Mesothelial cell of epicardium (in vitro differentiated cells): ENCODE measurements around the gene ULK4. TPM values are rescaled to one million over a fixed set of nuclear protein-coding genes. Genes with fewer than 3 reads are reported as not detected.
"Not testable (repeated sequence)": the region's sequence is repeated elsewhere in the genome, so short reads cannot be mapped to it uniquely, and the experiment has no call there.

Experiments used
- DNase-seq, 2 experiments: peaks; one replicate each; pipeline ENCODE4 v3.0.0; 2021; ENCODE audit warnings: low spot score in 2 of 2; ENCODE audit not compliant: unreplicated experiment in 2 of 2
- H3K27ac Mint-ChIP-seq: 2 replicates; pipeline ENCODE4 v1.8.0; 2021; ENCODE audit warnings: mixed read lengths
- H3K27me3 Mint-ChIP-seq: 2 replicates; pipeline ENCODE4 v1.8.0; 2021; ENCODE audit warnings: low read depth, mixed read lengths
- H3K36me3 Mint-ChIP-seq: 2 replicates; pipeline ENCODE4 v1.8.0; 2021; ENCODE audit warnings: mixed read lengths
- H3K4me1 Mint-ChIP-seq: 2 replicates; pipeline ENCODE4 v1.8.0; 2021; ENCODE audit warnings: mixed read lengths
- H3K4me3 Mint-ChIP-seq: 2 replicates; pipeline ENCODE4 v1.8.0; 2021; ENCODE audit warnings: mild to moderate bottlenecking, moderate library complexity, mixed read lengths
- H3K9me3 Mint-ChIP-seq: 2 replicates; pipeline ENCODE4 v1.8.0; 2021; ENCODE audit warnings: mixed read lengths
- total RNA-seq: library from RNA; stranded (reverse); gene quantifications from 3 replicates; pipeline ENCODE4 v1.2.1, GENCODE V29; 2021
- TF ChIP-seq, protein P1 (sequence below): fragments of 200-600 bp; sonication (generic); IDR thresholded peaks from one replicate; pipeline ENCODE4 v1.5.0; 2021; ENCODE audit warnings: antibody characterized with exemption; ENCODE audit not compliant: unreplicated experiment

Gene ULK4
- total RNA-seq, 1 donor from 2014 or later: 10.7 TPM

GRCh38 chr3:41682996-41683395 is 278.9 kb downstream of the ULK4 start:
- Mint-ChIP-seq H3K4me1 (peaks cover 11% of the 10 kb centered on the region), H3K9me3 (no peaks in the 10 kb centered on the region), H3K27me3 (no peaks in the 10 kb centered on the region), H3K27ac (no peak overlapping the region), H3K36me3 (no peaks in the 10 kb centered on the region), H3K4me3 (no peak overlapping the region)
- TF ChIP-seq, protein P1, sequence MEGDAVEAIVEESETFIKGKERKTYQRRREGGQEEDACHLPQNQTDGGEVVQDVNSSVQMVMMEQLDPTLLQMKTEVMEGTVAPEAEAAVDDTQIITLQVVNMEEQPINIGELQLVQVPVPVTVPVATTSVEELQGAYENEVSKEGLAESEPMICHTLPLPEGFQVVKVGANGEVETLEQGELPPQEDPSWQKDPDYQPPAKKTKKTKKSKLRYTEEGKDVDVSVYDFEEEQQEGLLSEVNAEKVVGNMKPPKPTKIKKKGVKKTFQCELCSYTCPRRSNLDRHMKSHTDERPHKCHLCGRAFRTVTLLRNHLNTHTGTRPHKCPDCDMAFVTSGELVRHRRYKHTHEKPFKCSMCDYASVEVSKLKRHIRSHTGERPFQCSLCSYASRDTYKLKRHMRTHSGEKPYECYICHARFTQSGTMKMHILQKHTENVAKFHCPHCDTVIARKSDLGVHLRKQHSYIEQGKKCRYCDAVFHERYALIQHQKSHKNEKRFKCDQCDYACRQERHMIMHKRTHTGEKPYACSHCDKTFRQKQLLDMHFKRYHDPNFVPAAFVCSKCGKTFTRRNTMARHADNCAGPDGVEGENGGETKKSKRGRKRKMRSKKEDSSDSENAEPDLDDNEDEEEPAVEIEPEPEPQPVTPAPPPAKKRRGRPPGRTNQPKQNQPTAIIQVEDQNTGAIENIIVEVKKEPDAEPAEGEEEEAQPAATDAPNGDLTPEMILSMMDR: no peak
- no peak for DNase-seq

- Mint-ChIP-seq H3K4me1 (peaks cover 11% of the 10 kb centered on the region), H3K27ac (no peak overlapping the region), H3K4me3 (no peak overlapping the region), H3K27me3 (no peaks in the 10 kb centered on the region), H3K9me3 (no peaks in the 10 kb centered on the region), H3K36me3 (no peaks in the 10 kb centered on the region)
- DNase-seq: no peak
- TF ChIP-seq, protein P1: no peak
Measured at GRCh38 chr3:41682382-41682781, 279.5 kb downstream of the ULK4 start.

DNA sequence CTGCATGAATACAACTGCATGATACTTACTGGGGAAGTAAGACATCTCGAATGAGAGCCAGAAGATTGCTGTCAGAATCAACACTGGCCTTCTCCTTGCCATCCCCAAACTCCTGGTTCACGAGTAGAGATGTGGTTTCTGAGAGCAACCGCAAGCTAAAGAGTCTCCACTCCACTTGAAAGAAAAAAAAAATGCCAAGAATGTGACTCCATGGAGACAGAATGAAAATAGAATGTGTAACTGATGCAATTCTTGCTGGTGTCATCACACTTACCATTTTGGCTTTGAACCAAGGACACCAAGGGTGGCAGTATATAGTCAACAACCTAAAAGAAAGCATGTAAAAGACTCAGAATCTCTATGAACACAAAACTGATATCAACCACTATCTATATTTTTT is 280.4 kb downstream of the ULK4 start:
- TF ChIP-seq, protein P1: no peak
- Mint-ChIP-seq H3K4me3 (no peak overlapping the region), H3K27ac (no peak overlapping the region), H3K4me1 (peaks cover 11% of the 10 kb centered on the region), H3K36me3 (no peaks in the 10 kb centered on the region), H3K27me3 (no peaks in the 10 kb centered on the region), H3K9me3 (no peaks in the 10 kb centered on the region)
- DNase-seq: no peak

GRCh38 chr3:41679374-41679773 is 282.5 kb downstream of the ULK4 start:
- Mint-ChIP-seq H3K9me3 (no peaks in the 10 kb centered on the region), H3K4me3 (no peak overlapping the region), H3K27ac (no peak overlapping the region), H3K4me1 (peaks cover 13% of the 10 kb centered on the region), H3K36me3 (no peaks in the 10 kb centered on the region), H3K27me3 (no peaks in the 10 kb centered on the region)
- no peak for DNase-seq
- TF ChIP-seq, protein P1: no peak

DNA sequence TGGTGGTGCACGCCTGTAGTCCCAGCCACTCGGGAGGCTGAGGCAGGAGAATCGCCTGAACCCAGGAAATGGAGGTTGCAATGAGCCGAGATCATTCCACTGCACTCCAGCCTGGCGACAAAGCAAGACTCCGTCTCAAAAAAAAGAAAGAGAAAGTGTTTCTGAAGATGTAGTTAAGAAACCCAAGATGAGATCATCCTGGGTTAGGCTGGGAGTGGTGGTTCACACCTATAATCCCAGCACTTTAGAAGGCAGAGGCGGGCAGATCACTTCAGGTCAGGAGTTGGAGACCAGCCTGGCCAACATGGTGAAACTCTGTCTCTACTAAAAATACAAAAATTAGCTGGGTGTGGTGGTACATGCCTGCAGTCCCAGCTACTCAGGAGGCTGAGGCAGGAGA is 286.8 kb downstream of the ULK4 start:
- Mint-ChIP-seq H3K9me3 (peaks cover 12% of the 10 kb centered on the region), H3K36me3 (peaks cover 10% of the 10 kb centered on the region)
- not testable (repeated sequence) for H3K4me3 Mint-ChIP-seq, H3K27me3 Mint-ChIP-seq, H3K27ac Mint-ChIP-seq, DNase-seq, H3K4me1 Mint-ChIP-seq

DNA sequence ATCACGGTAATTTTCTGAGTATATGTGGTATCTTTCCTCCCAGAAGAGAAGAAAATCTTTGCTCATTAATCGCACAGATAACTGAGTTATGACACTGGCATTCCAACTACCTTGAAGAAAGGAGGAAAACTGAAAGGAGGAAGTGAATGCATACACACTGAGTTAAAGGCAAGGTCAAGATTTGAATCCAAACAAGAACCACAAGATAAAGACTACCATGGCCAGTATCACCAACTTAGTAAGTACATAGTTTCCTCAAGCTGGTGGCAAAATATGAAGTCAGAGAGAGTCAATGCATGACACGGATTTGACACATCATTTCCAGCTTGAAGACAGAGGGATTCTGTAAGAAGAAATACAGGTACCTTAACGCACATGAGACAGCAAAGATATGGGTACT is 287.5 kb downstream of the ULK4 start:
- TF ChIP-seq, protein P1: no peak
- H3K27me3 Mint-ChIP-seq: no peaks in the 10 kb centered on the region
- H3K27ac Mint-ChIP-seq: no peak overlapping the region
- H3K4me3 Mint-ChIP-seq: no peak overlapping the region
- peaks cover 6% of the 10 kb centered on the region for H3K4me1 Mint-ChIP-seq
- peaks cover 10% of the 10 kb centered on the region for H3K36me3 Mint-ChIP-seq
- no peak for DNase-seq
- H3K9me3 Mint-ChIP-seq: peaks cover 12% of the 10 kb centered on the region
